Measurements from ENCODE around the gene GNG10.

DNA sequence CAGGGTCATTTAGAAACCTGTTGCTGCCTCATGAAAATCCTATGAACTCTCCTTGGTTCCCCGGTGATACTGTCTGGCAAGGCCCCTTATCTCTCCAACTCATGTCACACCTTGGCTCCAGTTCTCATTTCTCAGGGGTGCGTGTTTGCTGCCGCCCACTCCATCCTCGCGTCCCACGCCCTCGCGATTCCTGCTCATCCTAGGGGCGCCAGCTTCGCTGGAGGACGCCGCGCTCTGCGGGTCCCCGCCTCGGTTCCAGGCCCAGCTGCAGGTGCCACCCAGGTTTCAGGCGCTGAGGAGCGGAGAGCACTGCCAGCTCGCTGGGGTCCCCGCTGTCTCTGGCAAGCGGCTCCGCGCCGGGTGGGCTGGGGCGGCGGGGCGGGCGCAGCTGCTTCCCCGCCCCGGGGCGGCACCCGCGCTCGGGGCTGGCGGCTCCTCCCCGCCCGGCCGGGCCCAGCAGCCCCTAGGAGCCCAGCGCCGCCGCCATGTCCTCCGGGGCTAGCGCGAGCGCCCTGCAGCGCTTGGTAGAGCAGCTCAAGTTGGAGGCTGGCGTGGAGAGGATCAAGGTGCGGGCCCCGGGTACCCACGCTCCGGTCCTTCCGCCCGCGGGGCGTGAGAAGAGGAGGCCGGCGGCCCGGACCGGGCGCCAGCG, at the start of gene GNG10:
- TF ChIP-seq SP1 (IDR thresholded peaks at IDR 0.05) (no peak), GABPA (IDR thresholded peaks at IDR 0.05 in 1 of 2, conservative IDR thresholded peaks at IDR 0.05 in 1 of 2) (no peak), RXRA (IDR thresholded peaks at IDR 0.05) (no peak), YY1 (IDR thresholded peaks at IDR 0.05) (no peak), FOXA1 (IDR thresholded peaks at IDR 0.05) (no peak)
- TF ChIP-seq, protein P1, sequence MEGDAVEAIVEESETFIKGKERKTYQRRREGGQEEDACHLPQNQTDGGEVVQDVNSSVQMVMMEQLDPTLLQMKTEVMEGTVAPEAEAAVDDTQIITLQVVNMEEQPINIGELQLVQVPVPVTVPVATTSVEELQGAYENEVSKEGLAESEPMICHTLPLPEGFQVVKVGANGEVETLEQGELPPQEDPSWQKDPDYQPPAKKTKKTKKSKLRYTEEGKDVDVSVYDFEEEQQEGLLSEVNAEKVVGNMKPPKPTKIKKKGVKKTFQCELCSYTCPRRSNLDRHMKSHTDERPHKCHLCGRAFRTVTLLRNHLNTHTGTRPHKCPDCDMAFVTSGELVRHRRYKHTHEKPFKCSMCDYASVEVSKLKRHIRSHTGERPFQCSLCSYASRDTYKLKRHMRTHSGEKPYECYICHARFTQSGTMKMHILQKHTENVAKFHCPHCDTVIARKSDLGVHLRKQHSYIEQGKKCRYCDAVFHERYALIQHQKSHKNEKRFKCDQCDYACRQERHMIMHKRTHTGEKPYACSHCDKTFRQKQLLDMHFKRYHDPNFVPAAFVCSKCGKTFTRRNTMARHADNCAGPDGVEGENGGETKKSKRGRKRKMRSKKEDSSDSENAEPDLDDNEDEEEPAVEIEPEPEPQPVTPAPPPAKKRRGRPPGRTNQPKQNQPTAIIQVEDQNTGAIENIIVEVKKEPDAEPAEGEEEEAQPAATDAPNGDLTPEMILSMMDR (IDR thresholded peaks at IDR 0.05; ENCODE audit: low read depth, low read length, missing input control): no peak
- TF ChIP-seq, protein P2, sequence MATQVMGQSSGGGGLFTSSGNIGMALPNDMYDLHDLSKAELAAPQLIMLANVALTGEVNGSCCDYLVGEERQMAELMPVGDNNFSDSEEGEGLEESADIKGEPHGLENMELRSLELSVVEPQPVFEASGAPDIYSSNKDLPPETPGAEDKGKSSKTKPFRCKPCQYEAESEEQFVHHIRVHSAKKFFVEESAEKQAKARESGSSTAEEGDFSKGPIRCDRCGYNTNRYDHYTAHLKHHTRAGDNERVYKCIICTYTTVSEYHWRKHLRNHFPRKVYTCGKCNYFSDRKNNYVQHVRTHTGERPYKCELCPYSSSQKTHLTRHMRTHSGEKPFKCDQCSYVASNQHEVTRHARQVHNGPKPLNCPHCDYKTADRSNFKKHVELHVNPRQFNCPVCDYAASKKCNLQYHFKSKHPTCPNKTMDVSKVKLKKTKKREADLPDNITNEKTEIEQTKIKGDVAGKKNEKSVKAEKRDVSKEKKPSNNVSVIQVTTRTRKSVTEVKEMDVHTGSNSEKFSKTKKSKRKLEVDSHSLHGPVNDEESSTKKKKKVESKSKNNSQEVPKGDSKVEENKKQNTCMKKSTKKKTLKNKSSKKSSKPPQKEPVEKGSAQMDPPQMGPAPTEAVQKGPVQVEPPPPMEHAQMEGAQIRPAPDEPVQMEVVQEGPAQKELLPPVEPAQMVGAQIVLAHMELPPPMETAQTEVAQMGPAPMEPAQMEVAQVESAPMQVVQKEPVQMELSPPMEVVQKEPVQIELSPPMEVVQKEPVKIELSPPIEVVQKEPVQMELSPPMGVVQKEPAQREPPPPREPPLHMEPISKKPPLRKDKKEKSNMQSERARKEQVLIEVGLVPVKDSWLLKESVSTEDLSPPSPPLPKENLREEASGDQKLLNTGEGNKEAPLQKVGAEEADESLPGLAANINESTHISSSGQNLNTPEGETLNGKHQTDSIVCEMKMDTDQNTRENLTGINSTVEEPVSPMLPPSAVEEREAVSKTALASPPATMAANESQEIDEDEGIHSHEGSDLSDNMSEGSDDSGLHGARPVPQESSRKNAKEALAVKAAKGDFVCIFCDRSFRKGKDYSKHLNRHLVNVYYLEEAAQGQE (IDR thresholded peaks at IDR 0.05): no peak
- TF ChIP-seq, protein P3, sequence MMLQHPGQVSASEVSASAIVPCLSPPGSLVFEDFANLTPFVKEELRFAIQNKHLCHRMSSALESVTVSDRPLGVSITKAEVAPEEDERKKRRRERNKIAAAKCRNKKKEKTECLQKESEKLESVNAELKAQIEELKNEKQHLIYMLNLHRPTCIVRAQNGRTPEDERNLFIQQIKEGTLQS (IDR thresholded peaks at IDR 0.05): no peak
- TF ChIP-seq, protein P4, sequence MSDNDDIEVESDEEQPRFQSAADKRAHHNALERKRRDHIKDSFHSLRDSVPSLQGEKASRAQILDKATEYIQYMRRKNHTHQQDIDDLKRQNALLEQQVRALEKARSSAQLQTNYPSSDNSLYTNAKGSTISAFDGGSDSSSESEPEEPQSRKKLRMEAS (IDR thresholded peaks at IDR 0.05): no peak
- TF ChIP-seq, protein P5, sequence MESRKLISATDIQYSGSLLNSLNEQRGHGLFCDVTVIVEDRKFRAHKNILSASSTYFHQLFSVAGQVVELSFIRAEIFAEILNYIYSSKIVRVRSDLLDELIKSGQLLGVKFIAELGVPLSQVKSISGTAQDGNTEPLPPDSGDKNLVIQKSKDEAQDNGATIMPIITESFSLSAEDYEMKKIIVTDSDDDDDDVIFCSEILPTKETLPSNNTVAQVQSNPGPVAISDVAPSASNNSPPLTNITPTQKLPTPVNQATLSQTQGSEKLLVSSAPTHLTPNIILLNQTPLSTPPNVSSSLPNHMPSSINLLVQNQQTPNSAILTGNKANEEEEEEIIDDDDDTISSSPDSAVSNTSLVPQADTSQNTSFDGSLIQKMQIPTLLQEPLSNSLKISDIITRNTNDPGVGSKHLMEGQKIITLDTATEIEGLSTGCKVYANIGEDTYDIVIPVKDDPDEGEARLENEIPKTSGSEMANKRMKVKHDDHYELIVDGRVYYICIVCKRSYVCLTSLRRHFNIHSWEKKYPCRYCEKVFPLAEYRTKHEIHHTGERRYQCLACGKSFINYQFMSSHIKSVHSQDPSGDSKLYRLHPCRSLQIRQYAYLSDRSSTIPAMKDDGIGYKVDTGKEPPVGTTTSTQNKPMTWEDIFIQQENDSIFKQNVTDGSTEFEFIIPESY (IDR thresholded peaks at IDR 0.05): no peak

Measured in liver (tissue), 3 donors.